GM11168 (cell line): ENCODE measurements around the gene ZFP36.
"Not testable (repeated sequence)": the region's sequence is repeated elsewhere in the genome, so short reads cannot be mapped to it uniquely, and the experiment has no call there.

Source experiments
- in situ Hi-C: fragments of 300-500 bp; cut with MboI; formaldehyde crosslinking; loops from one replicate; pipeline ENCODE4 v1.12.0; 2022; ENCODE audit warnings: low sequenced_read_pairs; ENCODE audit not compliant: unreplicated experiment

Gene ZFP36

GRCh38 chr19:39435499-39436349 is 29.1 kb downstream of the ZFP36 start, which contains the start of gene RPS16:
RPS16 (minus strand) TSS chr19:39435949; CDS start chr19:39435895, 54 bp downstream.
- in situ Hi-C loops, result no loop called here

- in situ Hi-C loops, result no loop called here
Measured at GRCh38 chr19:39436350-39436716, 29.7 kb downstream of the ZFP36 start.

GRCh38 chr19:39438270-39438934 is 31.8 kb downstream of the ZFP36 start:
- in situ Hi-C loops, result no loop called here

- in situ Hi-C loops, result no loop called here
Measured at GRCh38 chr19:39444598-39445195, 38.0 kb downstream of the ZFP36 start.

- in situ Hi-C loops, result no loop called here
Measured at GRCh38 chr19:39445196-39446111, 38.8 kb downstream of the ZFP36 start, which contains the start of gene SUPT5H. SUPT5H (plus strand) TSS chr19:39445582; CDS start chr19:39445891, 309 bp downstream.

- in situ Hi-C loops, result no loop called here
Measured at GRCh38 chr19:39446365-39447084, 39.9 kb downstream of the ZFP36 start.

GRCh38 chr19:39448271-39448670 is 41.6 kb downstream of the ZFP36 start:
- in situ Hi-C loops, result no loop called here

GRCh38 chr19:39449116-39449797 is 42.6 kb downstream of the ZFP36 start:
- in situ Hi-C loops, result no loop called here

- in situ Hi-C loops, result not testable (repeated sequence)
Measured at GRCh38 chr19:39451257-39451656, 44.6 kb downstream of the ZFP36 start.
